ENCODE measurements around the gene B4GALNT3.

Gene B4GALNT3

GRCh38 chr12:495466-495865 lies 35.7 kb downstream of the B4GALNT3 start:
- in situ Hi-C loops (cut with MboI; ENCODE audit: low pct_unique_long_range_greater_than_20kb, low sequenced_read_pairs, unreplicated experiment): no loop called here
- no peak for TF ChIP-seq CTCF (IDR thresholded peaks at IDR 0.05; ENCODE audit: extremely low read depth, insufficient read depth, missing control alignments)
- DNase-seq (ENCODE audit: low spot score): no peak

GRCh38 chr12:496736-497135 lies 37.0 kb downstream of the B4GALNT3 start:
- no peak for TF ChIP-seq CTCF (IDR thresholded peaks at IDR 0.05; ENCODE audit: extremely low read depth, insufficient read depth, missing control alignments)
- no peak for DNase-seq (ENCODE audit: low spot score)
- in situ Hi-C loops (cut with MboI; ENCODE audit: low pct_unique_long_range_greater_than_20kb, low sequenced_read_pairs, unreplicated experiment): no loop called here

- TF ChIP-seq CTCF (IDR thresholded peaks at IDR 0.05; ENCODE audit: extremely low read depth, insufficient read depth, missing control alignments): no peak
- in situ Hi-C loops (cut with MboI; ENCODE audit: low pct_unique_long_range_greater_than_20kb, low sequenced_read_pairs, unreplicated experiment): no loop called here
- DNase-seq (ENCODE audit: low spot score): no peak
These were observed 37.9 kb downstream of the B4GALNT3 start for GRCh38 chr12:497501-498160.

GRCh38 chr12:499837-500458 lies 40.2 kb downstream of the B4GALNT3 start:
- TF ChIP-seq CTCF (IDR thresholded peaks at IDR 0.05; ENCODE audit: extremely low read depth, insufficient read depth, missing control alignments): no peak
- DNase-seq (ENCODE audit: low spot score): no peak
- in situ Hi-C loops (cut with MboI; ENCODE audit: low pct_unique_long_range_greater_than_20kb, low sequenced_read_pairs, unreplicated experiment): no loop called here

GRCh38 chr12:501722-502447 lies 42.1 kb downstream of the B4GALNT3 start:
- no peak for TF ChIP-seq CTCF (IDR thresholded peaks at IDR 0.05; ENCODE audit: extremely low read depth, insufficient read depth, missing control alignments)
- in situ Hi-C loops (cut with MboI; ENCODE audit: low pct_unique_long_range_greater_than_20kb, low sequenced_read_pairs, unreplicated experiment): no loop called here
- no peak for DNase-seq (ENCODE audit: low spot score)

- in situ Hi-C loops (cut with MboI; ENCODE audit: low pct_unique_long_range_greater_than_20kb, low sequenced_read_pairs, unreplicated experiment): no loop called here
- no peak for TF ChIP-seq CTCF (IDR thresholded peaks at IDR 0.05; ENCODE audit: extremely low read depth, insufficient read depth, missing control alignments)
- DNase-seq (ENCODE audit: low spot score): no peak
These were observed 43.5 kb downstream of the B4GALNT3 start for GRCh38 chr12:503111-503761.
